ENCODE measurements around the gene GAREM1.
"Not testable (repeated sequence)": the region's sequence is repeated elsewhere in the genome, so short reads cannot be mapped to it uniquely, and the experiment has no call there.

The GAREM1 gene

DNA sequence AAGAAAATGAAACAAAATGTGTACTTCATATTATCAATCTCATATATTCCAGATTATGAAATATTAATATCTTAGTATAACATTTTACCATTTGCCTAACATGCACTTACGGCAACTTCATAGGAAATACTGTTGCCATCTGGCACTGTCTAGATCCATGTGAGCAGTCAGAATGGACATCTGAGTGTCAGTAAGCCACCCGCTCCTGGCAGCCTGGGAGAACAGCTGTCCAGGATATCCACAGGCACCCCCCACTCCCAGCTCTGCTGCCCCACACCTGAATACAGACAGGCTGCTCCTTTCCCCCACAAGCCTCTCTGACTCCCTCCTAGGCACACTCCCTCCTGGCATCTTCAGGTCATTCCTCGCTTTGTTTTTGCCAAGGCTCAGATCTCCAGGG lies 127.0 kb downstream of the GAREM1 start:
- Histone ChIP-seq H3K4me3 (ENCODE audit: low read length) (no peak overlapping the region), H3K9ac (ENCODE audit: low read length) (no peak overlapping the region), H3K27me3 (replicated peaks; ENCODE audit: control insufficient read depth, insufficient read depth, low read length) (no peaks in the 10 kb centered on the region), H3K4me1 (ENCODE audit: control insufficient read depth, insufficient read depth, low read length) (peaks cover 32% of the 10 kb centered on the region), H3K36me3 (ENCODE audit: control insufficient read depth, insufficient read depth, low read length, severe bottlenecking) (no peaks in the 10 kb centered on the region), H3K9me3 (ENCODE audit: control insufficient read depth, low read length) (no peaks in the 10 kb centered on the region)
- no peak for DNase-seq (ENCODE audit: low read depth)

DNA sequence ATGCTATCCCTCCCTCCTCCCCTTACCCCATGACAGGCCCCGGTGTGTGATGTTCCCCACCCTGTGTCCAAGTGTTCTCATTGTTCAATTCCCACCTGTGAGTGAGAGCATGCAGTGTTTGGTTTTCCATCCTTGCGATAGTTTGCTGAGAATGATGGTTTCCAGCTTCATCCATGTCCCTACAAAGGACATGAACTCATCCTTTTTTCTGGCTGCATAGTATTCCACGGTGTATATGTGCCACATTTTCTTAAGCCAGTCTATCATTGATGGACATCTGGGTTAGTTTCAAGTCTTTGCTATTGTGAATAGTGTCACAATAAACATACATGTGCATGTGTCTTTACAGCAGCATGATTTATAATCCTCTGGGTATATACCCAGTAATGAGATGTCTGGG lies 129.6 kb downstream of the GAREM1 start:
- not testable (repeated sequence) for H3K4me3 ChIP-seq (ENCODE audit: low read length); H3K9me3 ChIP-seq (ENCODE audit: control insufficient read depth, low read length); H3K36me3 ChIP-seq (ENCODE audit: control insufficient read depth, insufficient read depth, low read length, severe bottlenecking); H3K27me3 ChIP-seq (replicated peaks; ENCODE audit: control insufficient read depth, insufficient read depth, low read length); DNase-seq (ENCODE audit: low read depth); H3K9ac ChIP-seq (ENCODE audit: low read length)
- H3K4me1 ChIP-seq (ENCODE audit: control insufficient read depth, insufficient read depth, low read length): peaks cover 11% of the 10 kb centered on the region

DNA sequence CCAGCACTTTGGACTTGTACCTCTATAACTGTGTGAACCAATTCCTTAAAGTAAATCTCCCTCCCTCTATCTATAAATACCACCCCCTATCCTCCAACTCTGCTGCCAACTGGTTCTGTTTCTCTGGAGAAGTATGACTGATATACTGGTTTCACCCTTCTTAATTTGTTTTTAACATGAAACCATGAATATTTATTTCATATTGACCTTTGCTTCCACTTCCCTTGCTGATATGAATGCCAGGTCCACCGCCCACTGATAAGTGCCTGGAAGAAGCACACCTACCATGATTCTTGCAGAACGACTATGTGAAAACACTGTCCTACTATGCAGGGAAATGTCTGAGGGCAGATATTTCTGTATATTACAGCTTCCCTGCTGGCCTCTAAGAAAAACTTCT lies 131.6 kb downstream of the GAREM1 start:
- H3K4me3 ChIP-seq (ENCODE audit: low read length): no peak overlapping the region
- H3K9ac ChIP-seq (ENCODE audit: low read length): no peak overlapping the region
- no peaks in the 10 kb centered on the region for H3K36me3 ChIP-seq (ENCODE audit: control insufficient read depth, insufficient read depth, low read length, severe bottlenecking)
- no peak for DNase-seq (ENCODE audit: low read depth)
- peaks cover 5% of the 10 kb centered on the region for H3K4me1 ChIP-seq (ENCODE audit: control insufficient read depth, insufficient read depth, low read length)
- no peaks in the 10 kb centered on the region for H3K9me3 ChIP-seq (ENCODE audit: control insufficient read depth, low read length)
- no peaks in the 10 kb centered on the region for H3K27me3 ChIP-seq (replicated peaks; ENCODE audit: control insufficient read depth, insufficient read depth, low read length)

DNA sequence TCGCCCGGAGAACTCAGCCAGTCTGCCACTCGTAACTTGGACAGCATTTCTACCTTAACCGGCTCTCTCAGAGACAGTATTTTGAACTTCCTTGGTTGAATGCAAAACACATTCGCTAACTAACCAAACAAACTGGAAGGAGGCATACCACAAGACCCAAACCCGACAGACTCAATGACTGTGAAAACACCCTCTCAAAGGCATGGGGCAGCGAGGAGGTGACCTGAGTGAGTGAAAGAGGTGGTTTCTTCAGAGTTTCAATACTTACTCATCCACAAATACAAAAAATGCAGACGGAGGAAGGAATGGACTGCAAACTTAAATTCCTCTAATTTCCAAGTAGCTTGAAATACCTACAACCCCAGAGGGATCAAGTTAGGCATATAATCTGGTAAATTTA lies 132.9 kb downstream of the GAREM1 start:
- H3K36me3 ChIP-seq (ENCODE audit: control insufficient read depth, insufficient read depth, low read length, severe bottlenecking): no peaks in the 10 kb centered on the region
- H3K9me3 ChIP-seq (ENCODE audit: control insufficient read depth, low read length): no peaks in the 10 kb centered on the region
- H3K4me3 ChIP-seq (ENCODE audit: low read length): no peak overlapping the region
- DNase-seq (ENCODE audit: low read depth): no peak
- H3K27me3 ChIP-seq (replicated peaks; ENCODE audit: control insufficient read depth, insufficient read depth, low read length): no peaks in the 10 kb centered on the region
- no peaks in the 10 kb centered on the region for H3K4me1 ChIP-seq (ENCODE audit: control insufficient read depth, insufficient read depth, low read length)
- no peak overlapping the region for H3K9ac ChIP-seq (ENCODE audit: low read length)

DNA sequence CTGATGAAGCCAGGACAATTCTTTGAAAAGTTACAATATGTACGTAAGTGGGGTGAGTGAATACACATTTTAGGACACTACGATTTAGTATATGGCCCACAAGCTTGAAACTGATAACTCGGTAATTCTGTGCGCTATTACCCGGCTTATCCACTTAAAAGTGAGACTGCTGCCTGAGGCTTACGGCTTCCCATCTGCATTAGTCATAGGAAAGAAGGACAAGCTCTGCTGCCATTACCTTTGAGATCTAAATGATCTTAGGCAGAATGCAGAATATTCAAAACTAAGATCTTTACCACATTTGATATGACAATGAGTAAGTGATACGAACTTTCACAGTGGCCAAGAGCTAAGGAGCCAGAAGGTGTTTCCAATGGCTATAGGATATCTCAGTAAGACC lies 133.3 kb downstream of the GAREM1 start:
- no peaks in the 10 kb centered on the region for H3K4me1 ChIP-seq (ENCODE audit: control insufficient read depth, insufficient read depth, low read length)
- H3K36me3 ChIP-seq (ENCODE audit: control insufficient read depth, insufficient read depth, low read length, severe bottlenecking): no peaks in the 10 kb centered on the region
- H3K4me3 ChIP-seq (ENCODE audit: low read length): no peak overlapping the region
- no peaks in the 10 kb centered on the region for H3K9me3 ChIP-seq (ENCODE audit: control insufficient read depth, low read length)
- no peak overlapping the region for H3K9ac ChIP-seq (ENCODE audit: low read length)
- no peaks in the 10 kb centered on the region for H3K27me3 ChIP-seq (replicated peaks; ENCODE audit: control insufficient read depth, insufficient read depth, low read length)
- no peak for DNase-seq (ENCODE audit: low read depth)

DNA sequence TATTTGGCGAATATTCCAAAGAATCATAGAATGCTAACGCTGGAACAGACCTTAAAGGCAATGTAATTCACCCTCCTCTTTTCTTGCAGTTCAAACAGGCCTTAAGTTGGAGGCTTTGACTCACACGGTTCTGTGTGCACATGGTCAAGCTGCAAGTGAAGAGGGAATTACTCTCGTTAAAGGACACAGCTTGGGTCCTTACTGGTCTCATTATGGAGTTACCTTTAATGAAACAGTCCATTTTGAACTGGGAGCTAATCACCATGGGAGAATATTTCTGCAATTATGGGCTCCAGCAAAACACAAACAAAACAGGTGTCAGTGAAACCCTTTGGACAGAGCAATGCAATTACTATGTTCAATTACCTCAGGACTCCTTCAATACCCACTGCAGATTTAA lies 135.5 kb downstream of the GAREM1 start:
- no peaks in the 10 kb centered on the region for H3K36me3 ChIP-seq (ENCODE audit: control insufficient read depth, insufficient read depth, low read length, severe bottlenecking)
- no peaks in the 10 kb centered on the region for H3K27me3 ChIP-seq (replicated peaks; ENCODE audit: control insufficient read depth, insufficient read depth, low read length)
- no peaks in the 10 kb centered on the region for H3K9me3 ChIP-seq (ENCODE audit: control insufficient read depth, low read length)
- no peak for DNase-seq (ENCODE audit: low read depth)
- no peak overlapping the region for H3K9ac ChIP-seq (ENCODE audit: low read length)
- no peak overlapping the region for H3K4me3 ChIP-seq (ENCODE audit: low read length)
- H3K4me1 ChIP-seq (ENCODE audit: control insufficient read depth, insufficient read depth, low read length): no peaks in the 10 kb centered on the region

DNA sequence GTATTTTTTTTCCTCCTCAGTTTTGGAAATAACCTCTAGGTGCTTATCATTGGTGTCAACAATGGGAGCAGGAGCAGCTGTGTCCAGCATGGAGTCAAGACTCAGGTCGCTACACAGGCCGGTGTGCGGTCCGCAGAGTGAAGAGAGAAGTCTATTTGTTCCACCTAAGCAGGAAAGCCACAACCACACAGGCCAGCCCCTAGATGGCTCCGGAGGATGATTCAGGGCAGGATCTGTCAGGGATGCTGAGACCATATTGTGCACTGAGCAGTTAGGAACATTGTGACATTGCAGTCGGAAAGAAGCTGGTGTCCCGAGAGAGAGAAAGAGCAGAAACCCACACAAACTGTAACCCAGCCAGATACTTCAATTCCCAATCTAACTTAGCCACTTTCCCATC lies 136.9 kb downstream of the GAREM1 start:
- Histone ChIP-seq H3K9ac (ENCODE audit: low read length) (no peak overlapping the region), H3K27me3 (replicated peaks; ENCODE audit: control insufficient read depth, insufficient read depth, low read length) (no peaks in the 10 kb centered on the region), H3K9me3 (ENCODE audit: control insufficient read depth, low read length) (no peaks in the 10 kb centered on the region), H3K4me3 (ENCODE audit: low read length) (no peak overlapping the region), H3K36me3 (ENCODE audit: control insufficient read depth, insufficient read depth, low read length, severe bottlenecking) (no peaks in the 10 kb centered on the region), H3K4me1 (ENCODE audit: control insufficient read depth, insufficient read depth, low read length) (no peaks in the 10 kb centered on the region)
- DNase-seq (ENCODE audit: low read depth): no peak

DNA sequence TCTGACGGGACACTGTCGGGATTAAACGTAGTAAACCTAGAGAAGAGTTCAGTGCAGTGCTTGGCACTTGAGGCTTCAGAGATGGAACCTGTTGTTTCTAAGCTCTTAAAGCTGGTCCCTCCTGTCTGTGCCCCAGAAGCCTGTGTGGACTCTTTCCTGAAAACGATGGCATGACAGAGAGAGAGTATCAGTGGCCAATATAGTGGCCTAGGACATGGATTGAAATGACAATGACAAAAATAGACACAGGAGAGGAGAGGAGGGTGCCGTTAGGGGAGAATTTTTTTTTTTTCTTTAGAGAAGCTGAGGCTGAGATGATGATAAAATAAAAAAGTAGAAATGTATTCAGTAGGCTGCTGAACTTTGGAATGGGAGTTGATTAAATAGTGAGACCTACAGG lies 138.0 kb downstream of the GAREM1 start:
- DNase-seq (ENCODE audit: low read depth): no peak
- H3K9me3 ChIP-seq (ENCODE audit: control insufficient read depth, low read length): no peaks in the 10 kb centered on the region
- no peaks in the 10 kb centered on the region for H3K27me3 ChIP-seq (replicated peaks; ENCODE audit: control insufficient read depth, insufficient read depth, low read length)
- peaks cover 2% of the 10 kb centered on the region for H3K4me1 ChIP-seq (ENCODE audit: control insufficient read depth, insufficient read depth, low read length)
- no peaks in the 10 kb centered on the region for H3K36me3 ChIP-seq (ENCODE audit: control insufficient read depth, insufficient read depth, low read length, severe bottlenecking)
- no peak overlapping the region for H3K9ac ChIP-seq (ENCODE audit: low read length)
- no peak overlapping the region for H3K4me3 ChIP-seq (ENCODE audit: low read length)

DNA sequence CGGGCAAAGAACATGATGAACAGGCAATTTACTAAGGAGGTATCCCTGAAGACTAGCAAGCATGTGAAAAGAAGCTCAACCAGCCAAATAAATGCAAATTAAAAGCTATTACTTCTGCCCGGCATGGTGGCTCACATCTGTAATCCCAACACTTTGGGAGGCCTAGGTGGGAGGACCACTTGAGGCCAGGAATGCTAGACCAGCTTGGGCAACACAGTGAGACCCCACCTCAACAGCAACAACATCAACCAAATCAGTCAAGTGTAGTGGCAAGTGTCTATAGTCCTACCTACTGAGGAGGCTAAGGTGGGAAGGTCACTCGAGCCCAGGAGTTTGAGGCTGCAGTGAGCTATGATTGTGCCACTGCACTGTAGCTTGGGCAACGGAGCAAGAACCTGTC lies 141.7 kb downstream of the GAREM1 start:
- H3K4me1 ChIP-seq (ENCODE audit: control insufficient read depth, insufficient read depth, low read length): peaks cover 34% of the 10 kb centered on the region
- H3K9me3 ChIP-seq (ENCODE audit: control insufficient read depth, low read length): no peaks in the 10 kb centered on the region
- no peak for DNase-seq (ENCODE audit: low read depth)
- no peak overlapping the region for H3K4me3 ChIP-seq (ENCODE audit: low read length)
- H3K36me3 ChIP-seq (ENCODE audit: control insufficient read depth, insufficient read depth, low read length, severe bottlenecking): no peaks in the 10 kb centered on the region
- H3K27me3 ChIP-seq (replicated peaks; ENCODE audit: control insufficient read depth, insufficient read depth, low read length): no peaks in the 10 kb centered on the region
- H3K9ac ChIP-seq (ENCODE audit: low read length): no peak overlapping the region

DNA sequence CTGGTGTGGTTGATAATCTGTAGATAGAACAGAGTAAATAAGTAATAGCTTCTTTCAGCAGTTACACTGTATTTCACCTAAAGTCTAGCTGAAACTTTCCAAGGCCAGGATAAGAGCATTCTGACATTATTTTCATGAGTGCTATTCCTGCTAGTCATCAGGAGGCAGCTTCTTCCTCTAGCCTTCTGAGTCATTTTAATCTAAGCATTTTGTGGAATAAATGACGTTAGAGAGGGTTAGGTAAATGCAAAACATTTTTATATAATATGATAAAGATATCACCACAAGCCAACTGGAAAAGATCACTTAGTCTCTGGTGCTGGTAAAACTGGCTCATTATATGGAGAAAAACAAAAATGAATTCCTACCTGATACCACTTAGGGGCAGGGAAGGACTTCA lies 142.3 kb downstream of the GAREM1 start:
- Histone ChIP-seq H3K36me3 (ENCODE audit: control insufficient read depth, insufficient read depth, low read length, severe bottlenecking) (no peaks in the 10 kb centered on the region), H3K9me3 (ENCODE audit: control insufficient read depth, low read length) (no peaks in the 10 kb centered on the region), H3K4me3 (ENCODE audit: low read length) (no peak overlapping the region), H3K27me3 (replicated peaks; ENCODE audit: control insufficient read depth, insufficient read depth, low read length) (no peaks in the 10 kb centered on the region), H3K9ac (ENCODE audit: low read length) (no peak overlapping the region), H3K4me1 (ENCODE audit: control insufficient read depth, insufficient read depth, low read length) (peaks cover 40% of the 10 kb centered on the region)
- DNase-seq (ENCODE audit: low read depth): peak; percentile 63

DNA sequence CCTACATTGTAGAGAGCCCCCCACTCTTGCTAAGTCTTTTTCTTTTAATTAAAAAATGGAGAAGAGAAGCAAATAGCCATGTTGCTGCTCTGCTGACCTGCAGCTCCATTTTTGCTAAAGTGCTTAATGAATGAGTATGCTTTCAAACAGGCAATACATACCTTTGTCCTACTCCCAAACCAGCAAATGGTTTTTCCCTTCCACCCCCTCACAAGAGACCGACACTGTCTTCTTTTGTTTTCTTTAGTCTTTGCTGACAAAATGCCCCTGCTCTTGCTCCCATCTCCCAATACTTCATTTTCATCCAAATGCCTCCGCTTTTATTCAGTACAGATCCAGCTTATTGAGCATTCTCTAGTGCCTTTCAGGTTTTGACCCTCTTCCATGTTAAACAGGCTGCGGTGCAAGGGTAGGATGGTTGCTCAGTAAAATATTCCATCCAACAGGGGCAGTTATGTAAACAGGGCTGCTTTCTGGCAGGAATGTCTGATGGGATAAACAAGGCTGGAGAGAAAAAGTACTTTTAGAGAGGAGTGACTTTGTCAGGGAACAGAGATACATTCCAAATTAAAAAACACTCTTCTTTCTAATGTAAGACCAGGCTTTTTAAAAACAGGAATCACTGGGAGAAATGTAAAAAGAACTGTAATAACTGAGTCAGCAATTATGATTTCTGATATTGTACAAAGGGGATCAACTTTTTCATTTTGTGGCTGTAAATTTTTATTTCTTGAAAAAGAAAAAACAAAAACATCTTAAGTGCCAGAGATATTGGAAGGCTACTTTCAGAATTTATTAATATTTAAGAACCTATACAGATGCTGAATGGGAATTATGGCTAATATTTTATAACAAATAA lies 144.0 kb downstream of the GAREM1 start:
- peaks cover 42% of the 10 kb centered on the region for H3K4me1 ChIP-seq (ENCODE audit: control insufficient read depth, insufficient read depth, low read length)
- no peaks in the 10 kb centered on the region for H3K27me3 ChIP-seq (replicated peaks; ENCODE audit: control insufficient read depth, insufficient read depth, low read length)
- H3K9ac ChIP-seq (ENCODE audit: low read length): no peak overlapping the region
- H3K36me3 ChIP-seq (ENCODE audit: control insufficient read depth, insufficient read depth, low read length, severe bottlenecking): no peaks in the 10 kb centered on the region
- DNase-seq (ENCODE audit: low read depth): peak; percentile 43
- H3K4me3 ChIP-seq (ENCODE audit: low read length): peak overlapping the region; percentile 29
- no peaks in the 10 kb centered on the region for H3K9me3 ChIP-seq (ENCODE audit: control insufficient read depth, low read length)

DNA sequence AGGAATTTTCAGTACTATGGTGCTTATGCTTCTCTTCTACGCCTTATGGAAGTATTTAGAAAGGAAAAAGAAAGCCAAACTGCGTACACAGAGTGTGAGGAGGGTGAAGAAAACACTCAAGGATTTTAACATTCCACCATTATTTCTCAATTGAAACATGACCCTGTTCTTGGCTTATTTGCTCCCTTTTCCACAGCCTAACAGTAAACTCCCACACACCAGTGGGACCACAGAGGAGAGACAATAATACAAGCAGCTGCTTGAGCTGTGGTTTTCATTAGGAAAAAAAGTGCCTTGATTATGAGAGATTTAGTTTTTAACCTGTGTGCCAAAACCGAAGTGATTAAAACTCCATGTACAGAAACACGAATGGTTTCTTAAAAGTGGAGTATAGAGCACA lies 146.5 kb downstream of the GAREM1 start:
- Histone ChIP-seq H3K36me3 (ENCODE audit: control insufficient read depth, insufficient read depth, low read length, severe bottlenecking) (no peaks in the 10 kb centered on the region), H3K9me3 (ENCODE audit: control insufficient read depth, low read length) (no peaks in the 10 kb centered on the region), H3K27me3 (replicated peaks; ENCODE audit: control insufficient read depth, insufficient read depth, low read length) (no peaks in the 10 kb centered on the region), H3K4me1 (ENCODE audit: control insufficient read depth, insufficient read depth, low read length) (peaks cover 47% of the 10 kb centered on the region), H3K4me3 (ENCODE audit: low read length) (peak overlapping the region; percentile 75), H3K9ac (ENCODE audit: low read length) (peak overlapping the region; percentile 69)
- DNase-seq (ENCODE audit: low read depth): peak; percentile 66

Measured in adipocyte (in vitro differentiated cells).